ENCODE data around the gene SPINK6. TPM values are rescaled to one million over a fixed set of nuclear protein-coding genes. Genes with fewer than 3 reads are reported as not detected.

SPINK6 gene
- total RNA-seq = not detected

- no peaks in the 10 kb centered on the region for H3K4me1 ChIP-seq (ENCODE audit: control insufficient read depth in 3 of 3, insufficient read depth in 3 of 3, low read length in 3 of 3)
- H3K4me3 ChIP-seq (ENCODE audit: low read length in 3 of 3) = no peak within 1 kb of the TSS
- no peaks in the 10 kb centered on the region for H3K9me3 ChIP-seq (ENCODE audit: control insufficient read depth in 3 of 3, low read length in 3 of 3)
- no peak within 1 kb of the TSS for H3K9ac ChIP-seq (ENCODE audit: low read depth in 1 of 3, low read length in 3 of 3)
- H3K27ac ChIP-seq (ENCODE audit: low read depth, low read length) = no peak within 1 kb of the TSS
- no peaks in the 10 kb centered on the region for H3K36me3 ChIP-seq (ENCODE audit: control insufficient read depth in 3 of 3, insufficient read depth in 3 of 3, low read length in 3 of 3)
- no peaks in the 10 kb centered on the region for H3K27me3 ChIP-seq (ENCODE audit: control insufficient read depth in 3 of 3, insufficient read depth in 3 of 3, low read length in 3 of 3)
Measured at GRCh38 chr5:148202531-148203203, at the start of gene SPINK6. TSS of gene SPINK6 (plus strand) at chr5:148203042. CDS start at chr5:148203097, 55 bp downstream.

GRCh38 chr5:148156609-148157008 is 46.2 kb upstream of the SPINK6 start:
- Histone ChIP-seq H3K9ac (ENCODE audit: low read depth in 1 of 3, low read length in 3 of 3) (no peak overlapping the region), H3K36me3 (ENCODE audit: control insufficient read depth in 3 of 3, insufficient read depth in 3 of 3, low read length in 3 of 3) (no peaks in the 10 kb centered on the region), H3K4me1 (ENCODE audit: control insufficient read depth in 3 of 3, insufficient read depth in 3 of 3, low read length in 3 of 3) (no peaks in the 10 kb centered on the region), H3K27ac (ENCODE audit: low read depth, low read length) (no peak overlapping the region), H3K4me3 (ENCODE audit: low read length in 3 of 3) (no peak overlapping the region), H3K27me3 (ENCODE audit: control insufficient read depth in 3 of 3, insufficient read depth in 3 of 3, low read length in 3 of 3) (no peaks in the 10 kb centered on the region), H3K9me3 (ENCODE audit: control insufficient read depth in 3 of 3, low read length in 3 of 3) (no peaks in the 10 kb centered on the region)

- Histone ChIP-seq H3K36me3 (ENCODE audit: control insufficient read depth in 3 of 3, insufficient read depth in 3 of 3, low read length in 3 of 3) (no peaks in the 10 kb centered on the region), H3K27ac (ENCODE audit: low read depth, low read length) (no peak overlapping the region), H3K4me3 (ENCODE audit: low read length in 3 of 3) (no peak overlapping the region), H3K4me1 (ENCODE audit: control insufficient read depth in 3 of 3, insufficient read depth in 3 of 3, low read length in 3 of 3) (no peaks in the 10 kb centered on the region), H3K27me3 (ENCODE audit: control insufficient read depth in 3 of 3, insufficient read depth in 3 of 3, low read length in 3 of 3) (no peaks in the 10 kb centered on the region), H3K9me3 (ENCODE audit: control insufficient read depth in 3 of 3, low read length in 3 of 3) (no peaks in the 10 kb centered on the region), H3K9ac (ENCODE audit: low read depth in 1 of 3, low read length in 3 of 3) (no peak overlapping the region)
Measured at GRCh38 chr5:148162038-148162437, 40.8 kb upstream of the SPINK6 start.

- Histone ChIP-seq H3K9ac (ENCODE audit: low read depth in 1 of 3, low read length in 3 of 3) (no peak overlapping the region), H3K4me3 (ENCODE audit: low read length in 3 of 3) (no peak overlapping the region), H3K4me1 (ENCODE audit: control insufficient read depth in 3 of 3, insufficient read depth in 3 of 3, low read length in 3 of 3) (no peaks in the 10 kb centered on the region), H3K27me3 (ENCODE audit: control insufficient read depth in 3 of 3, insufficient read depth in 3 of 3, low read length in 3 of 3) (no peaks in the 10 kb centered on the region), H3K27ac (ENCODE audit: low read depth, low read length) (no peak overlapping the region), H3K9me3 (ENCODE audit: control insufficient read depth in 3 of 3, low read length in 3 of 3) (no peaks in the 10 kb centered on the region), H3K36me3 (ENCODE audit: control insufficient read depth in 3 of 3, insufficient read depth in 3 of 3, low read length in 3 of 3) (no peaks in the 10 kb centered on the region)
Measured at GRCh38 chr5:148163345-148163744, 39.5 kb upstream of the SPINK6 start.

GRCh38 chr5:148166550-148167283 is 36.1 kb upstream of the SPINK6 start:
- Histone ChIP-seq H3K4me1 (ENCODE audit: control insufficient read depth in 3 of 3, insufficient read depth in 3 of 3, low read length in 3 of 3) (no peaks in the 10 kb centered on the region), H3K27ac (ENCODE audit: low read depth, low read length) (no peak overlapping the region), H3K4me3 (ENCODE audit: low read length in 3 of 3) (no peak overlapping the region), H3K9ac (ENCODE audit: low read depth in 1 of 3, low read length in 3 of 3) (no peak overlapping the region), H3K36me3 (ENCODE audit: control insufficient read depth in 3 of 3, insufficient read depth in 3 of 3, low read length in 3 of 3) (no peaks in the 10 kb centered on the region), H3K27me3 (ENCODE audit: control insufficient read depth in 3 of 3, insufficient read depth in 3 of 3, low read length in 3 of 3) (no peaks in the 10 kb centered on the region), H3K9me3 (ENCODE audit: control insufficient read depth in 3 of 3, low read length in 3 of 3) (no peaks in the 10 kb centered on the region)

GRCh38 chr5:148168246-148168645 is 34.6 kb upstream of the SPINK6 start, which contains the start of gene SPINK14:
TSS of gene SPINK14 (plus strand) at chr5:148168546. CDS start at chr5:148169733, 1,187 bp downstream.
- Histone ChIP-seq H3K9me3 (ENCODE audit: control insufficient read depth in 3 of 3, low read length in 3 of 3) (no peaks in the 10 kb centered on the region), H3K4me1 (ENCODE audit: control insufficient read depth in 3 of 3, insufficient read depth in 3 of 3, low read length in 3 of 3) (no peaks in the 10 kb centered on the region), H3K27ac (ENCODE audit: low read depth, low read length) (no peak within 1 kb of the TSS), H3K9ac (ENCODE audit: low read depth in 1 of 3, low read length in 3 of 3) (no peak within 1 kb of the TSS), H3K4me3 (ENCODE audit: low read length in 3 of 3) (no peak within 1 kb of the TSS), H3K27me3 (ENCODE audit: control insufficient read depth in 3 of 3, insufficient read depth in 3 of 3, low read length in 3 of 3) (no peaks in the 10 kb centered on the region), H3K36me3 (ENCODE audit: control insufficient read depth in 3 of 3, insufficient read depth in 3 of 3, low read length in 3 of 3) (no peaks in the 10 kb centered on the region)

GRCh38 chr5:148172377-148172776 is 30.5 kb upstream of the SPINK6 start:
- no peaks in the 10 kb centered on the region for H3K36me3 ChIP-seq (ENCODE audit: control insufficient read depth in 3 of 3, insufficient read depth in 3 of 3, low read length in 3 of 3)
- no peak overlapping the region for H3K27ac ChIP-seq (ENCODE audit: low read depth, low read length)
- no peak overlapping the region for H3K4me3 ChIP-seq (ENCODE audit: low read length in 3 of 3)
- H3K9ac ChIP-seq (ENCODE audit: low read depth in 1 of 3, low read length in 3 of 3) = no peak overlapping the region
- no peaks in the 10 kb centered on the region for H3K27me3 ChIP-seq (ENCODE audit: control insufficient read depth in 3 of 3, insufficient read depth in 3 of 3, low read length in 3 of 3)
- H3K4me1 ChIP-seq (ENCODE audit: control insufficient read depth in 3 of 3, insufficient read depth in 3 of 3, low read length in 3 of 3) = no peaks in the 10 kb centered on the region
- no peaks in the 10 kb centered on the region for H3K9me3 ChIP-seq (ENCODE audit: control insufficient read depth in 3 of 3, low read length in 3 of 3)

- Histone ChIP-seq H3K27ac (ENCODE audit: low read depth, low read length) (no peak overlapping the region), H3K36me3 (ENCODE audit: control insufficient read depth in 3 of 3, insufficient read depth in 3 of 3, low read length in 3 of 3) (no peaks in the 10 kb centered on the region), H3K9me3 (ENCODE audit: control insufficient read depth in 3 of 3, low read length in 3 of 3) (no peaks in the 10 kb centered on the region), H3K4me3 (ENCODE audit: low read length in 3 of 3) (no peak overlapping the region), H3K27me3 (ENCODE audit: control insufficient read depth in 3 of 3, insufficient read depth in 3 of 3, low read length in 3 of 3) (no peaks in the 10 kb centered on the region), H3K4me1 (ENCODE audit: control insufficient read depth in 3 of 3, insufficient read depth in 3 of 3, low read length in 3 of 3) (no peaks in the 10 kb centered on the region), H3K9ac (ENCODE audit: low read depth in 1 of 3, low read length in 3 of 3) (no peak overlapping the region)
Measured at GRCh38 chr5:148176480-148176879, 26.4 kb upstream of the SPINK6 start.

- Histone ChIP-seq H3K4me1 (ENCODE audit: control insufficient read depth in 3 of 3, insufficient read depth in 3 of 3, low read length in 3 of 3) (no peaks in the 10 kb centered on the region), H3K4me3 (ENCODE audit: low read length in 3 of 3) (no peak overlapping the region), H3K27me3 (ENCODE audit: control insufficient read depth in 3 of 3, insufficient read depth in 3 of 3, low read length in 3 of 3) (no peaks in the 10 kb centered on the region), H3K9me3 (ENCODE audit: control insufficient read depth in 3 of 3, low read length in 3 of 3) (no peaks in the 10 kb centered on the region), H3K27ac (ENCODE audit: low read depth, low read length) (no peak overlapping the region), H3K9ac (ENCODE audit: low read depth in 1 of 3, low read length in 3 of 3) (no peak overlapping the region), H3K36me3 (ENCODE audit: control insufficient read depth in 3 of 3, insufficient read depth in 3 of 3, low read length in 3 of 3) (no peaks in the 10 kb centered on the region)
Measured at GRCh38 chr5:148177207-148177606, 25.6 kb upstream of the SPINK6 start.

- Histone ChIP-seq H3K9ac (ENCODE audit: low read depth in 1 of 3, low read length in 3 of 3) (no peak overlapping the region), H3K27me3 (ENCODE audit: control insufficient read depth in 3 of 3, insufficient read depth in 3 of 3, low read length in 3 of 3) (no peaks in the 10 kb centered on the region), H3K4me1 (ENCODE audit: control insufficient read depth in 3 of 3, insufficient read depth in 3 of 3, low read length in 3 of 3) (no peaks in the 10 kb centered on the region), H3K9me3 (ENCODE audit: control insufficient read depth in 3 of 3, low read length in 3 of 3) (no peaks in the 10 kb centered on the region), H3K27ac (ENCODE audit: low read depth, low read length) (no peak overlapping the region), H3K36me3 (ENCODE audit: control insufficient read depth in 3 of 3, insufficient read depth in 3 of 3, low read length in 3 of 3) (no peaks in the 10 kb centered on the region), H3K4me3 (ENCODE audit: low read length in 3 of 3) (no peak overlapping the region)
Measured at GRCh38 chr5:148179234-148179824, 23.5 kb upstream of the SPINK6 start.
